Activated CD8-positive, alpha-beta T cell treated with anti-CD3 and anti-CD28 coated beads, Interleukin-2, amount 10 ng/mL, durations not matched to agents 7 days and 5 days (primary cell): ENCODE results near the gene CELF4. TPM values are rescaled to one million over a fixed set of nuclear protein-coding genes. Genes with fewer than 3 reads are reported as not detected.

ENCODE experiments used
- ATAC-seq: fragments of 150-1000 bp; cut with Tn5 transposase; one replicate; pipeline ENCODE4 v1.10.0; 2021; ENCODE audit warnings: moderate library complexity
- CTCF ChIA-PET: fragments of 350-600 bp; sonication (Branson Sonifier 250); formaldehyde crosslinking; loops from one replicate; lab custom pipeline; 2021; ENCODE audit warnings: antibody characterized with exemption; lab: Charles Lee
- POLR2A ChIA-PET: fragments of 350-600 bp; sonication (Branson Sonifier 250); formaldehyde crosslinking; loops from one replicate; lab custom pipeline; 2021; ENCODE audit warnings: antibody characterized with exemption; lab: Charles Lee
- DNase-seq: peaks from one replicate; pipeline ENCODE4 v3.0.0-alpha.2; 2020
- H3K27ac Mint-ChIP-seq: one replicate; pipeline ENCODE4 v1.8.0; 2021; ENCODE audit warnings: mild to moderate bottlenecking, mixed read lengths
- H3K27me3 Mint-ChIP-seq: one replicate; pipeline ENCODE4 v1.8.0; 2021; ENCODE audit warnings: low read depth, mixed read lengths
- H3K36me3 Mint-ChIP-seq: one replicate; pipeline ENCODE4 v1.8.0; 2021; ENCODE audit warnings: low read depth, mixed read lengths
- H3K4me1 Mint-ChIP-seq: one replicate; pipeline ENCODE4 v1.8.0; 2021; ENCODE audit warnings: low read depth, mixed read lengths
- H3K4me3 Mint-ChIP-seq: one replicate; pipeline ENCODE4 v1.8.0; 2021; ENCODE audit warnings: mild to moderate bottlenecking, mixed read lengths
- H3K9me3 Mint-ChIP-seq: one replicate; pipeline ENCODE4 v1.8.0; 2022; ENCODE audit warnings: mixed read lengths; ENCODE audit not compliant: insufficient read depth
- total RNA-seq, 2 experiments: library from RNA; stranded (reverse); gene quantifications; one replicate each; pipeline ENCODE4 v1.2.3, GENCODE V29; 2021

The CELF4 gene
- total RNA-seq, 2 experiments from 2014 or later: not detected

- ATAC-seq (no peak), DNase-seq (no peak)
- POLR2A ChIA-PET: interaction anchor here (0.6 kb wide), 1 partner anchor 12 kb away, joined by 3 read pairs; no protein-coding TSS in a partner anchor
- Mint-ChIP-seq H3K27me3 (peaks cover 25% of the 10 kb centered on the region), H3K36me3 (no peaks in the 10 kb centered on the region), H3K27ac (no peak overlapping the region), H3K9me3 (no peaks in the 10 kb centered on the region), H3K4me1 (no peaks in the 10 kb centered on the region), H3K4me3 (no peak overlapping the region)
- CTCF ChIA-PET: no interaction called here
These were observed 316.3 kb downstream of the CELF4 start for GRCh38 chr18:37249171-37249886.

DNA sequence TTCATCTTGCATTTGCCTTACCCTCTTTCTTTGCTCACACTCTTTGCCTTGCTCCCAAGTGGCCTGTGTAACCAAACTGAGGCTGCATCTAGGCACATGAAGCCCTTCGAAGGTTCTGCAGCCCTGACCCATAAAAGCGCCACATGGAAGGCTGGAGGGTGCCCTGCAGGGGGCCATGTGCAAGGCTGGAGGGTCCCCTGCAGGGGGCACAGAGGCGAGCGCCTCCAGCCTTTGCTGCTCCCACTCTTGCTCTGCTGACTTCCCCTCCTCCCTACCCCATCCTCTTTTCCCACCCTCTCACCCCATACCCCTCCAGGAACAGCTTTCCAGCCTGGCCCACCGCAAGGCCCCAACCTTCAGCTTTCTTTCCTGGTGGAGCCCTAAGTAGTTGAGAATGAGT is 317.3 kb downstream of the CELF4 start:
- no peaks in the 10 kb centered on the region for H3K4me1 Mint-ChIP-seq
- no peak for DNase-seq
- CTCF ChIA-PET: no interaction called here
- no peaks in the 10 kb centered on the region for H3K9me3 Mint-ChIP-seq
- no peak for ATAC-seq
- peaks cover 30% of the 10 kb centered on the region for H3K27me3 Mint-ChIP-seq
- POLR2A ChIA-PET: no interaction called here
- H3K36me3 Mint-ChIP-seq: no peaks in the 10 kb centered on the region
- no peak overlapping the region for H3K27ac Mint-ChIP-seq
- no peak overlapping the region for H3K4me3 Mint-ChIP-seq

GRCh38 chr18:37247497-37248161 is 318.0 kb downstream of the CELF4 start:
- ChIA-PET POLR2A (no interaction called here), CTCF (no interaction called here)
- no peak for ATAC-seq
- Mint-ChIP-seq H3K27ac (no peak overlapping the region), H3K4me1 (no peaks in the 10 kb centered on the region), H3K9me3 (no peaks in the 10 kb centered on the region), H3K4me3 (no peak overlapping the region), H3K36me3 (no peaks in the 10 kb centered on the region), H3K27me3 (peaks cover 31% of the 10 kb centered on the region)
- DNase-seq: no peak

GRCh38 chr18:37246779-37247340 is 318.7 kb downstream of the CELF4 start:
- Mint-ChIP-seq H3K9me3 (no peaks in the 10 kb centered on the region), H3K36me3 (no peaks in the 10 kb centered on the region), H3K4me1 (no peaks in the 10 kb centered on the region), H3K27me3 (peaks cover 27% of the 10 kb centered on the region), H3K27ac (no peak overlapping the region), H3K4me3 (no peak overlapping the region)
- ChIA-PET POLR2A (no interaction called here), CTCF (no interaction called here)
- ATAC-seq (no peak), DNase-seq (no peak)

- Mint-ChIP-seq H3K4me3 (no peak overlapping the region), H3K4me1 (no peaks in the 10 kb centered on the region), H3K36me3 (no peaks in the 10 kb centered on the region), H3K27me3 (peaks cover 24% of the 10 kb centered on the region), H3K27ac (no peak overlapping the region), H3K9me3 (no peaks in the 10 kb centered on the region)
- CTCF ChIA-PET: no interaction called here
- POLR2A ChIA-PET: no interaction called here
- ATAC-seq (no peak), DNase-seq (no peak)
These were observed 321.0 kb downstream of the CELF4 start for GRCh38 chr18:37244618-37245017.

DNA sequence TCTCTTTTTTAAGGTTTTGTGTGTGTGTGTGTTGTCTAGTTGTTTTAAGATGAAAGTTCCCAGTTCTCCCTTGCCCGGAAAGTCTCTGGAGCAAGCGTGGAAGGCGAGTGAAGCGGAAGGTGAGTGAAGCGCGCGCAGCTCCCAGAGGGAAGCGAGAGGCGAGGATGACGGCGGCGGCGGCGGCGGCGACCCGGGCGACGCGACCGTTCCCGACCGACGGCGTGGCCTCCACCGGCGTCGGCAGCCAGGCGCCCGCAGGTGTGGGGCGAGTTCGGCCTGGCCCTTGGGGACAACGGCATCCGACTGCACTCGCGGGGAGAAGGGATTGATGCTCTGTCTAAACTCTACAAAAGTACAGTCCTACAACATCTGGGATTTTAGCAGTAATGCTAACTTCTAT is 321.9 kb downstream of the CELF4 start:
- no peaks in the 10 kb centered on the region for H3K4me1 Mint-ChIP-seq
- no peaks in the 10 kb centered on the region for H3K9me3 Mint-ChIP-seq
- no peak overlapping the region for H3K4me3 Mint-ChIP-seq
- POLR2A ChIA-PET: no interaction called here
- no peak overlapping the region for H3K27ac Mint-ChIP-seq
- DNase-seq (no peak), ATAC-seq (no peak)
- CTCF ChIA-PET: no interaction called here
- peaks cover 24% of the 10 kb centered on the region for H3K27me3 Mint-ChIP-seq
- H3K36me3 Mint-ChIP-seq: no peaks in the 10 kb centered on the region

DNA sequence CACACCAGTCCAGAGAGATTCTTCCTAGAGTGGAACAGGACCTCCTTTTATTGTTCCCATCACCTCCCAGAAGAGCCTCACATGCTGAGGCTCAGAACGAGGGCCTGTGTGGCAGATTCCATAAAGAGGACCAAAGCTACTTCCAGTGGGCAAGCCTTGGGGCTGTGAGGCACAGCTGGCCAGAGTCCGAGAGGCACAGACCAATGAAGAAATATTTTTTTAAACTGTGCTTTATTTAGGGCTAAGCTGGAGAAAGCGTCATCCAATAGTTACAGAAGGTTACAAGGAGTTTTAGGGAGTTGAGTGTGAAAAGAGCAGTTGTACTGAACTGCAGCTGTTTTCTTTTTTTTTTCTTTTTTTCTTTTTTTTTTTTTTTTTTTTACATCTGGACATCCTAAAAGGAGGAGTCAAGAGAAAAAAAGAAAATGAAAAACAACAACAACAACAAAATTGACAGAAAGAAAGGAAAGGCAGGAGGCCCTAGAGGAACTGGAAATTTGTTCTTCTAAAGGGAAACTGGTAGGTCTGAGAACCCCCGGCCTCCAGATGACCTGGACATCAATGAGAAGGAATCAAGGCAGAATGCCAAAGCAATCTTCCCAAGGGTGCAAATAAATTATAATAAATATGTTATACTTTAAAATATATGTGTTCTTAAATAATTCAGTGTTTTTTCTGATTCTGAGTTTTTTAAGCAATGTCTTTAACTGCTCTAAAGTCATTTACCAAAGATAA is 322.6 kb downstream of the CELF4 start:
- POLR2A ChIA-PET: no interaction called here
- no peaks in the 10 kb centered on the region for H3K9me3 Mint-ChIP-seq
- no peak overlapping the region for H3K4me3 Mint-ChIP-seq
- H3K27ac Mint-ChIP-seq: no peak overlapping the region
- H3K27me3 Mint-ChIP-seq: peaks cover 24% of the 10 kb centered on the region
- H3K36me3 Mint-ChIP-seq: no peaks in the 10 kb centered on the region
- no peaks in the 10 kb centered on the region for H3K4me1 Mint-ChIP-seq
- CTCF ChIA-PET: no interaction called here
- no peak for ATAC-seq
- DNase-seq: no peak

- no peak overlapping the region for H3K27ac Mint-ChIP-seq
- CTCF ChIA-PET: no interaction called here
- no peak for DNase-seq
- ATAC-seq: no peak
- H3K27me3 Mint-ChIP-seq: peaks cover 24% of the 10 kb centered on the region
- POLR2A ChIA-PET: no interaction called here
- H3K4me3 Mint-ChIP-seq: no peak overlapping the region
- H3K36me3 Mint-ChIP-seq: no peaks in the 10 kb centered on the region
- no peaks in the 10 kb centered on the region for H3K4me1 Mint-ChIP-seq
- H3K9me3 Mint-ChIP-seq: no peaks in the 10 kb centered on the region
These were observed 323.5 kb downstream of the CELF4 start for GRCh38 chr18:37242091-37242490.

- Mint-ChIP-seq H3K4me1 (no peaks in the 10 kb centered on the region), H3K27me3 (peaks cover 9% of the 10 kb centered on the region), H3K27ac (no peak overlapping the region), H3K4me3 (no peak overlapping the region), H3K9me3 (no peaks in the 10 kb centered on the region), H3K36me3 (no peaks in the 10 kb centered on the region)
- ATAC-seq: no peak
- ChIA-PET CTCF (no interaction called here), POLR2A (no interaction called here)
- no peak for DNase-seq
These were observed 327.1 kb downstream of the CELF4 start for GRCh38 chr18:37238282-37239108.

- DNase-seq (no peak), ATAC-seq (no peak)
- ChIA-PET CTCF (no interaction called here), POLR2A (no interaction called here)
- no peaks in the 10 kb centered on the region for H3K9me3 Mint-ChIP-seq
- no peaks in the 10 kb centered on the region for H3K4me1 Mint-ChIP-seq
- H3K4me3 Mint-ChIP-seq: no peak overlapping the region
- no peak overlapping the region for H3K27ac Mint-ChIP-seq
- no peaks in the 10 kb centered on the region for H3K27me3 Mint-ChIP-seq
- H3K36me3 Mint-ChIP-seq: no peaks in the 10 kb centered on the region
These were observed 330.0 kb downstream of the CELF4 start for GRCh38 chr18:37235583-37235982.

GRCh38 chr18:37231251-37231650 is 334.3 kb downstream of the CELF4 start:
- Mint-ChIP-seq H3K4me3 (no peak overlapping the region), H3K9me3 (no peaks in the 10 kb centered on the region), H3K27me3 (no peaks in the 10 kb centered on the region), H3K36me3 (no peaks in the 10 kb centered on the region), H3K27ac (no peak overlapping the region), H3K4me1 (no peaks in the 10 kb centered on the region)
- CTCF ChIA-PET: no interaction called here
- no peak for ATAC-seq
- POLR2A ChIA-PET: no interaction called here
- DNase-seq: no peak
